Limb (tissue), 2 donors: ENCODE measurements around the gene OR5H15.
"Not testable (repeated sequence)": the region's sequence is repeated elsewhere in the genome, so short reads cannot be mapped to it uniquely, and the experiment has no call there.

Experiments
- DNase-seq, 2 donors: peaks; one replicate each; pipeline ENCODE4 v3.0.0-alpha.2; 2016; ENCODE audit errors: extremely low spot score in 2 of 2

OR5H15 gene

DNA sequence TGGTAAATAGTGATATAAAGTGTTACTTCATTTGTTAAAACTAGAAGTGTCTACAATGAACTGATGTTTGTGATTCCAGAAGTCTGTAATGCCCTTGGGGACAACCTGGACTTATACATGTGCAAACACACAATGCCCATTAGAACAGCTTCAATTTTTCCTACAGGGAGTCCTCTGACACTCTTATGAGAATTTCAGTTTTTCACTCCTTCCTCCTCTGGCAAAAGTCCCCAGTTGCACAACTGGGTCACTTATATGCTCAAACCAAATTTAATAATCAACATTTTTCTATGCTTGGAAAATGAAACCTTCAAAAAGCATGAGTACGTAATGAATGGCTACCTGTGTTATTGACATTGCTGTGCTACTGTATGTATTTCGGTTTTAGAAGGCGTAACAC lies at the start of gene OR5H15:
Gene OR5H15, plus strand, starts transcription at position 301 of the 400 bp plus-strand sequence. CDS start 2,004 bp downstream, outside the sequence.
- no peak for DNase-seq

DNA sequence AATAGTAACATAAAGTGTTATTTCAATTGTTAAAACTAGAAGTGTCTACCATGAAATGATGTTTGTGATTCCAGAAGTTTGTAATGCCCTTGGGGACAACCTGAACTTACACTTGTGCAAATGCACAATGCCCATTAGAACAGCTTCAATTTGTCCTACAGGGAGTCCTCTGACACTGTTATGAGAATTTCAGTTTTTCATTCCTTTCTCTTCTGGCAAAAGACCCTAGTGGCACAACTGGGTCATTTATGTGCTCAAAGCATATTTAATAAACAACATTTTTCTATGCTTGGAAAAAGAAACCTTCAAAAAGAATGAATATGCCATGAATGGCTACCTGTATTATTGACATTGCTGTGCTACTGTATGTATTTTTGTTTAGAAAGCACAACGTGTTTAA lies 36.1 kb upstream of the OR5H15 start, which contains the start of gene OR5H1:
Gene OR5H1, plus strand, starts transcription at position 301 of the 400 bp plus-strand sequence. CDS start 1,977 bp downstream, outside the sequence.
- DNase-seq = no peak

DNA sequence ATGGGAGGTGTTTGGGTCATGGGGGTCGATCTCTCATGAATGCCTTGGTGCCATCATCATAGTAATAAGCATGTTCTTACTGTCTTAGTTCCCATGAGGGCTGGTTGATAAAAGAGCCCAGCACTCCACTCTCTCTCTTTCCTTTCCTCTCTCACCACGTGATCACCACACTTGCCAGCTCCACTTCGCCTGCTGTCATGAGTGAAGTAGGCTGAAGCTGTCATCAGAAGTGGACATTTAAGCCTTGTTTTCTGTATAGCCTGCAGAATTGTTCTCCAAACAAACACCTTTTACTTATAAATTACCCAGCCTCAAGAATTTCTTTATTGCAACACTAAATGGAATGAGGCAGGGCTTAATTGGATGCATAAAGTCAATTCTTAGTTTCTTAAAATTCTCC lies 29.9 kb upstream of the OR5H15 start:
- DNase-seq = no peak

DNA sequence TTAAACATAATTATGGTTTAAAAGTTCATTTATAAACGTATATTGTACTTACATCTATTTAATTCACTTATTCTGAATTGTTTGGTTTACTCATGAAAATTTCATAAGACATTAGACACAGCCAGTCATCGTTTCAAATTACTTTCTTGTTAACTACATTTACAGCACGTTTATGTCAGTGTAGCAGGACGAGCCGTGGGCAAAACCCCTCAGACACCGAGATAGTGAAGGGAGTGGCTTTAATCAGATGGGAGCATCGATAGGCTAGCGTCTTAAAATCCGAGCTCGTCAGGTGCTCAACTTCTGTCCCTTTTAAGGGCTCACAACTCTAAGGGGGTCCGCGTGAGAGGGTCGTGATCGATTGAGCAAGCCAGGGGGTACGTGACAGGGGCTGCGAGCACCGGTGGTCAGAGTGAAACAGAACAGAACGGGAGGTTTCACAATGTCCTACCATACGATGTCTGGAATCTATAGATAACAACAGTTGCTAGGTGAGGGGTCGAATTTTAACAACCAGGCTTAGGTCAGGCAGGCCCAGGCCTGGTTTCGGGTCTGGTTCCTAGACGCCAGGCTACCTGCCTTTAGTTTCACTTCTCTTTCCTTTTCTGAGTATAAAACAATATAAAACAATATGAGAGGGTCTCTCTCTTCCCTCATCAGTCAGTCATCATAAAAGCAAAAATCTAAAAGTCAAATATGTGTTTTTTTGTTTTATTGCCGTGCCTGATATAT lies 28.5 kb upstream of the OR5H15 start:
- not testable (repeated sequence) for DNase-seq

DNA sequence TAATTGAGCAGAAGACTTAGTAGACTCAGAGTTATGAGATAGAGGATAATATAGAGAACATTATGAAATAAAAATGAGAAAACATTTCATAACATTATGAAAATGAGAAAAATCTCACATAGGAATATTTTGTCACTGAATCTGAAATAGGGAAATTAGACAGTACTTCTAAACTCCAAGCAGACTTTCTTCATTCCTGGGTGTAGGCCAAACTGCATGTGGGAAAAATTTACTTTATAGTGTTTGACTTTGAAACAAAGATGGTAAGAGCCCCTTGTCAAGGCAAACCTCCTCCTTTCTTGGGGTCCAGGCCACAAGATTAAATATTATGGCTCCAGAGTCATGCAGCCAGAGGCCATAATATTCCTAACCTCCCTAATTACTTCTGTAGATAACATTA lies 26.0 kb upstream of the OR5H15 start:
- no peak for DNase-seq

DNA sequence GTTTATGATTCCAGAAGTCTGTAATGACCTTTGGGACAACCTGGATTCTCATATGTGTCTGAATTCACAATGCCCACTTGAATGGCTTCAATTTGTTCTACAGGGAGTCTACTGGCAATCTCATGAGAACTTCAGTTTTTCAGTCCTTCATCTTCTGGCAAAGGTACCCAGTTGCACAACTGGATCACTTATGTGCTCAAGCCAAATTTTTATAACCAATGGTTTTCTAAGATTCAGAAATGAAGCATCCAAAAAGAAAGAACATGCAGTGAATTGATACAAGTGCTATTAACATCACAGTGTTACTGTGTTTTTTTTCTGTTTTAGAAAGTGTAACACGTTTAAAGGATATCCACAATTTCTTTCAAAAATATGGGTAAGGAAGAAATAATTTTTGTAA lies 19.3 kb upstream of the OR5H15 start, which contains the start of gene OR5H14:
Gene OR5H14, plus strand, starts transcription at position 301 of the 400 bp plus-strand sequence. CDS start 1,907 bp downstream, outside the sequence.
- DNase-seq = no peak

DNA sequence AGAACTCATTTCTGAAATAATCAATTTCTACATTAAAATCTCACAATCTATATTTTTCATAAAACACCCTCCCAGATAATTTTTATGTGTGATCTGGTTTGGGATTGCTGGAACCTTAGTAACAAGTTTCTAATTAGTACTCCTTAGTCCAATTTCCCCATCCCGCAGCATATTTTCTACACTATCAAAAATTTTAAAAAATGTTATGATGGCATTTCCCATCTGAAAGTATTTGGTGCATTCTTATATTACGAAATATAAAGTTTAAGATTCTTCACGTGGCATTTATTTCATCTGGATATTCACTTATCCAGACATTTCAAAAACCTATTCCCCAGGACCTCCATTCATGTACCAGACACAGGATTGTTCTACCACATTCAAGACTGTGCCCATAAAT lies 17.7 kb upstream of the OR5H15 start:
- DNase-seq = no peak

DNA sequence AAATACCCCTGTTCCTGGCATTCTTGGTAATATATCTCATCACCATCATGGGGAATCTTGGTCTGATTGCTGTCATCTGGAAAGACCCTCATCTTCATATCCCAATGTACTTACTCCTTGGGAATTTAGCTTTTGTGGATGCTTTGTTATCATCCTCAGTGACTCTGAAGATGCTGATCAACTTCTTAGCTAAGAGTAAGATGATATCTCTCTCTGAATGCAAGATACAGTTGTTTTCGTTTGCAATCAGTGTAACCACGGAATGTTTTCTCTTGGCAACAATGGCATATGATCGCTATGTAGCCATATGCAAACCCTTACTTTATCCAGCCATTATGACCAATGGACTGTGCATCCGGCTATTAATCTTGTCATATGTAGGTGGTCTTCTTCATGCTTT lies 17.0 kb upstream of the OR5H15 start:
- DNase-seq = not testable (repeated sequence)

DNA sequence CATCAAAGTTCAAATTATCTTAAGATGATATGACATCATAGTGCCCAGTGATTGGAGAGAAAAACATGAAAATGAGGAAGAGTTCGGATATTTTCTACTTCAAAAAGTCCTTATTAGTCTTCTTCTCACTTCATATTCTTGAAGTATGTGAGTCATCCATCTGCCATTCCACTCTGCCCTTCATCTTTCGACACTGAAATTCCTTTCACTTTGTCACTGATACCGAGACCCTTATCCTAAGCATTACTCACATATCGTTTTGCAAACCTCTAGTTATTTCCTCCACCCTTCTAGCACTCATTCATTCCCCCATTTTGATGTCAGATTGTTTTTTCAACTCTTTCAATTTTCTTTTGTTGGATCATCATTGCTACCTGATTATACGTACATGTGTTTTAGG lies 15.3 kb upstream of the OR5H15 start:
- DNase-seq = no peak

DNA sequence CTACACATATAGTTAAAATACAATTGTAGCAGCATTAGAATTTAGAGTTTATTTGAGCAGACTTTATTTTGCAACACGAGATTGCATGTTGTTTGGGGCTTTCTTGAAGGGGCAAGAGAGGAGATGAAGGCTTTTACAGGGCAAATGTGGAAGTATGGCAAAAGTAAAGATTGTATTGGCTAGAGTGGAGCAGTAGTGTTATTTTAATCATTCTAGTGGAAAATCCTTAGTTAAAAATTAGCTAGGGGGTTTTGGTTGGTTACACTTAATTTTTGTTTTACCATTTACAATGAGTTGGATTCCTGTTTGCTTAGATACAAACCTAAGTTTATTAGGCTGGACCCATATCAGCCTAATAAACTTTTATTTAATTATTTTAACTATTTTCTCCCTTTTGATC lies 4.6 kb downstream of the OR5H15 start:
- no peak for DNase-seq

DNA sequence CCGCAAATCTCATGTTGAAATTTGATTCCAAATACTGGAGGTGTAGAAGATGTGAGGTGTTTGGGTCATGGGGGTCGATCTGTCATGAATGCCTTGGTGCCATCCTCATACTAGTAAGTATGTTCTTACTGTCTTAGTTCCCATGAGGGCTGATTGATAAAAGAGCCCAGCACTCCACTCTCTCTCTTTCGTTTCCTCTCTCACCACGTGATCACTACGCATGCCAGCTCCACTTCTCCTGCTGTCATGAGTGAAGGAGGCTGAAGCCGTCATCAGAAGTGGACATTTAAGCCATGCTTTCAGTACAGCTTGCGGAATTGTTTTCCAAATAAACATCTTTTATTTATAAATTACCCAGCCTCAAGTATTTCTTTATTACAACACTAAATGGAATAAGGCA lies 6.1 kb downstream of the OR5H15 start:
- no peak for DNase-seq

DNA sequence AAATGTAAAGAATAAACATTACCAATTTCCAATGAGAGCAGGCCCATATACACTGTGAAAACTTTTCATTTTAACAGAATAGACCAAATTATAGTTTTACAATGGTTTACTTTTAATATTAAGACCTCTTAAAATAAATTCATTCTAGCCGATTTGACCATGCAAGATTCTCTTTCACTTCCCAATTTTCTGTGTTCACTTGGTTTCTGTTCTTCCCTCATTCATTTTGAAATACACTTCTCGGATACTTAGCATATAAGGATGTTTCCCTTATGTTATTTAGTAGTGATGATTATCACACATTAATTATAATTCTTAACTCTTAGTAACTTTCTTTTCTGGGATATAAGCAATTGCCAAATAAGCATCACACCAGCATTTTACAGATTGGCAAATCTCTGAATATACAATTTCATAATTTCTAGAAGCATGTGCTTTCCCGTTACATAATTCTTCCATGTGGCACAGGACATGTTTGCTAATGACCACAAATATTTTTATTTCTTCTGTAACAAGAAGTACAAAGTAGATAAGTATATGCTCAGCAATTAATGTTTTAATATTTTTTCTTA lies 13.9 kb downstream of the OR5H15 start:
- DNase-seq = no peak

DNA sequence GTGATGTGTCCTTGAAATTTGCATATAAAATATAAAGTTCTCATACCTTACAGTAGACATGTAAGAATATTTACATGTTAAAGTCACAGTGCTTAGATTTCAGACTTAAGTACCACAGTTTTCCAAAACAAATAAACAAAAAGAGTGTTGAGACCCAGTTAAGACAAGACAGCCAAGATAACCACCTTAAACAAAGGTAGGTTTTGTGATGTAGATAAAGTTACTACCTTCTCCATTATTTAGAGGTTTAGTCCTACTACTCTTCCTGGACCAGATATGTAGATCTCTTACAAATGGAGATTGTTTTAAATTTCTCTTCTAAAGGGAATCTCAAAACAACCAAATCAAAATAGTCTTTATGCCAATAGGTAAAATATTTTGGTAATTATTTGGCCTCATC lies 15.7 kb downstream of the OR5H15 start:
- no peak for DNase-seq

DNA sequence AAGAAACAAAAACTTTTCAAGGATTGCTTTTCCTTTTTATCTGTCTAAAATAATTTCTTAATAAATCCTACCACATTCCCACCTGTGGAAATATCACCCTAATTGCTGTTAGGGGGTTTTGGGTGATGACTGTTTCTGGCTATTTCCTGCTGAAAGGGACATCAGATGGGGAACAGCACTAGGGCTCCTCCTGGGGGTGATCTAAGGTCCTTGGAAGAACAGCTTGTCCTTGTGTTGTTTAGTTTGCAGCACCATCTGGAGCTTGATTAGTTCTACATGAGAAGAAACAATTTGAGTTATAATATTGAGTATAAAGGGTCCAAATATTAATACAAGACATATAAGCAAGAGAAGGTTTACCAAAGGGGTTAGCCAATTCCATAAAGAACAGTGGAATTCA lies 18.7 kb downstream of the OR5H15 start:
- no peak for DNase-seq

DNA sequence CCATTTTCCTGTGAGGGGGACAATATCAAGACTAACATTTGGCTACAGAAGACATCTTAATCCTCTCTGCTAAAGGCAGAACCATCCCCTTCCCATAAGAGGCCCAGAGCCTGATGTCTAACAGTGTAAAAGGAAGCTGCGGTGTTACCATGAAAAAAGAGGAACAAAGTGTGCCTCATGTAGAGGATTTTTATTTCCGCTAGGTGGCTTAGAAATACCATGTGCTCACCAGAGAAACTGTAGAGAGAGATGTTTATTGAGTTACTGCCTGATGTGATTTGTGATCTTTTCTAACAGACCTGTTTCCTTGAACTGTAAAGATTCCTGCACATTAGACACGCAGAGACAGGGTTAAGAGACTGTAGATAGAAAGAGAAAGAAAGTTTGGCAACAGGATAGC lies 22.0 kb downstream of the OR5H15 start:
- DNase-seq = no peak

DNA sequence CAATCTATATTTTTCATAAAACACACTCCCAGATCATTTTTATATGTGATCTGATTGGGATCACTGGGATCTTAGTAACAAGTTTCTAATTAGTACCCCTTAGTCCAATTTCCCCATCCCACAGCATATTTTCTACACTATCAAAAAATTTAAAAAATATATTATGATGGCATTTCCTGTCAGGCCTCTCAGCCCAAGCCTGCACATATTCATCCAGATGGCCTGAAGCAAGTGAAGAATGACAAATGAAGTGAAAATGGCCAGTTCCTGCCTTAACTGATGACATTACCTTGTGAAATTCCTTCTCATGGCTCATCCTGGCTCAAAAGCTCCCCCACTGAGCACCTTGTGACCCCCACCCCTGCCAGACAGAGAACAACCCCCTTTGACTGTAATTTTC lies 24.4 kb downstream of the OR5H15 start:
- not testable (repeated sequence) for DNase-seq

DNA sequence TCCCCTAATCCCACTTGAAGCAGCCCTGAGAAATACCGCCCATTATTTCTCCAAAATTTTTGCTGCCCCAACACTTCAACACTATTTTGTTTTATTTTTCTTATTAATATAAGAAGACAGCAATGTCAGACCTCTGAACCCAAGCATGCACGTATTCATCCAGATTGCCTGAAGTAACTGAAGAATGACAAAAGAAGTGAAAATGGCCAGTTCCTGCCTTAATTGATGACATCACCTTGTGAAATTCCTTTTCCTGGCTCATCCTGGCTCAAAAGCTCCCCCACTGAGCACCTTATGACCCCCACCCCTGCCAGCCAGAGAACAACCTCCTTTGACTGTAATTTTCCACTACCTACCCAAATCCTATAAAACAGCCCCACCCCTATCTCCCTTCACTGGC lies 29.8 kb downstream of the OR5H15 start:
- DNase-seq = not testable (repeated sequence)

DNA sequence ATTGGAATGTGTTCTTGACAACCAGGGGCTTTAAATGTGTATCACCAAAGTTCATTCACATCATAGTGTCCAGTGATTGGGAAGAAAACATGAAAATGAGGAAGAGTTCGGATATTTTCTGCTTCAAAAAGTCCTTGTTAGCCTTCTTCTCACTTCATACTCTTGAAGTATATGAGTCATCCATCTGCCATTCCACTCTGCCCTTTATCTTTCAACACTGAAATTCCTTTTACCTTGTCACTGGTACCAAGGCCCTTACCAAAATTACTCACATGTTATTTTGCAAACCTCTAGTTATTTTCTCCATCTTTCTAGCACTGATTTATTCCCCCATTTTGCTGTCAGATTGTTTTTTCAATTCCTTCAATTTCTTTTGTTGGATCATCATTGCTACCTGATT lies 32.5 kb downstream of the OR5H15 start:
- no peak for DNase-seq

DNA sequence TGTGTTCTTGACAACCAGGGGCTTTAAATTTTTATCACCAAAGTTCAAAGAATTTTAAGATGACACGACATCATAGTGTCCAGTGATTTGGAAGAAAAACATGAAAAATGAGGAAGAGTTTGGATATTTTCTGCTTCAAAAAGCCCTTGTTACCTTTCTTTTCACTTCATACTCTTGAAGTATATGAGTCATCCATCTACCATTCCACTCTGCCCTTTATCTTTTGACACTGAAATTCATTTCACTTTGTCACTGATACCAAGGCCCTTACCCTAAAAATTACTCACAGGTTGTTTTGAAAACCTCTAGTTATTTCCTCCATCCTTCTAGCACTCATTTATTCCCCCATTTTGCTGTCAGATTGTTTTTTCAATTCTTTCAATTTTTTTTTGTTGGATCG lies 42.7 kb downstream of the OR5H15 start:
- no peak for DNase-seq

DNA sequence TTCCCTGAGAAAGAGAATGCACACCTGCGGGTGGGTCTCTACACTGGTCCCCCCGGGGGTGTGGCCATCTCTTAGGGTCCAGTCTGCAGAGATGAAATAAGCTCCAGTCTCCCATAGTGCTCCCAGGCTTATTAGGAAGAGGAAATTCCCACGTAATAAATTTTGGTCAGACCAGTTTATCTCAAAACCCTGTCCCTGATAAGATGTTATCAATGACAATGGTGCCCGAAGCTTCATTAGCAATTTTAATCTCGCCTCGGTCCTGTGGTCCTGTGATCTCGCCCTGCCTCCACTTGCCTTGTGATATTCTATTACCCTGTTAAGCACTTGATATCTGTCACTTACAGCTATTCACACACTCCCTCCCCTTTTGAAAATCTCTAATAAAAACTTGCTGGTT lies 46.8 kb downstream of the OR5H15 start:
- DNase-seq = no peak

DNA sequence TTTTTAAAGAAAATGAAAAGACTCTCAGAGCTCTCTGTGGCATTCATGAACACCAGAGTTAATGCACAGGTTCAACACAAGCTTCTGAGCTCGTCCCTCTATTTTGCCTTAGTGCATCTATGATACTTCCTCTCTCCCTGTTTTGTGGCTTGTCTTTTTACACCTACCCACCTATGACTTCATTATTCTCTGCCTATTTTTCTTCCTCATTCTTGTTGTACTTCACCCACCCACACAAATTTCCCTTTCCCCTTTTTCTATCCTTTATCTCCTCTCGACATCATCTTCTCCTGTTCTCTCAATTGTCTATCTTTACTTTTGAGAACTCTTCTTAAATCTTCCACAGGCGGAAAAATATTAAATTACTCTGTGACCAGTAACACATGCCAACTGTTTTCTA lies 48.6 kb downstream of the OR5H15 start:
- DNase-seq = no peak
